BJ (cell line): ENCODE results near the gene TNFAIP2. TPM values are rescaled to one million over a fixed set of nuclear protein-coding genes. Genes with fewer than 3 reads are reported as not detected.

Source experiments
- CTCF ChIA-PET: fragments of 350-600 bp; formaldehyde crosslinking; extraction: SDS; loops from one replicate; lab custom pipeline; 2021; ENCODE audit warnings: antibody characterized with exemption, inconsistent platforms; lab: Yijun Ruan, JAX
- POLR2A ChIA-PET: fragments of 300-600 bp; sonication (Branson Sonifier 250); formaldehyde crosslinking; extraction: SDS; loops from one replicate; lab custom pipeline; 2021; ENCODE audit warnings: antibody characterized with exemption; lab: Charles Lee
- DNase-seq: peaks from one replicate; pipeline ENCODE4 v3.0.0-alpha.2; 2011; ENCODE audit warnings: low read depth
- H3K27me3 ChIP-seq: 2 replicates; pipeline ENCODE4 v1.6.0; 2011; ENCODE audit warnings: low read length; ENCODE audit not compliant: control insufficient read depth, insufficient read depth
- H3K36me3 ChIP-seq: 2 replicates; pipeline ENCODE4 v1.5.1; 2011; ENCODE audit warnings: low read length; ENCODE audit not compliant: control insufficient read depth, insufficient read depth
- H3K4me3 ChIP-seq: 2 replicates; pipeline ENCODE4 v1.5.1; 2011; ENCODE audit warnings: low read depth, mild to moderate bottlenecking, control low read depth, low read length
- CTCF ChIP-seq: IDR thresholded peaks from 2 replicates; pipeline ENCODE4 v1.5.1; 2011; ENCODE audit warnings: low read depth, mild to moderate bottlenecking, control low read depth, inconsistent platforms, low read length, moderate library complexity; ENCODE audit not compliant: insufficient read depth
- polyA plus RNA-seq: library from polyadenylated mRNA; depleted of rRNA; stranded (reverse); fragments of >200 nt; gene quantifications from 2 replicates; pipeline ENCODE4 v1.2.3, GENCODE V29; 2011

Gene TNFAIP2
- polyA plus RNA-seq, 1 experiment, result 28.2 TPM

- no peak for TF ChIP-seq CTCF
Observed at GRCh38 chr14:103086771-103087342, 36.4 kb upstream of the TNFAIP2 start.

GRCh38 chr14:103087343-103087835 is 35.9 kb upstream of the TNFAIP2 start:
- ChIA-PET POLR2A (no interaction called here), CTCF (interaction anchor here (1.0 to 3.0 kb wide), 7 partner anchors 8 to 393 kb away, joined by 4 to 17 read pairs (median 5); no protein-coding TSS in a partner anchor)
- no peak for TF ChIP-seq CTCF
- Histone ChIP-seq H3K4me3 (no peak overlapping the region), H3K27me3 (peaks cover 4% of the 10 kb centered on the region), H3K36me3 (no peaks in the 10 kb centered on the region)
- DNase-seq, result no peak

More at GRCh38 chr14:103086771-103087342, 36.4 kb upstream of the TNFAIP2 start:
- POLR2A ChIA-PET, result no interaction called here
- CTCF ChIA-PET, result interaction anchor here (1.0 to 3.0 kb wide), 8 partner anchors 8 to 392 kb away, joined by 4 to 17 read pairs (median 5); no protein-coding TSS in a partner anchor
- no peak for DNase-seq
- Histone ChIP-seq H3K36me3 (no peaks in the 10 kb centered on the region), H3K4me3 (no peak overlapping the region), H3K27me3 (peaks cover 4% of the 10 kb centered on the region)

DNA sequence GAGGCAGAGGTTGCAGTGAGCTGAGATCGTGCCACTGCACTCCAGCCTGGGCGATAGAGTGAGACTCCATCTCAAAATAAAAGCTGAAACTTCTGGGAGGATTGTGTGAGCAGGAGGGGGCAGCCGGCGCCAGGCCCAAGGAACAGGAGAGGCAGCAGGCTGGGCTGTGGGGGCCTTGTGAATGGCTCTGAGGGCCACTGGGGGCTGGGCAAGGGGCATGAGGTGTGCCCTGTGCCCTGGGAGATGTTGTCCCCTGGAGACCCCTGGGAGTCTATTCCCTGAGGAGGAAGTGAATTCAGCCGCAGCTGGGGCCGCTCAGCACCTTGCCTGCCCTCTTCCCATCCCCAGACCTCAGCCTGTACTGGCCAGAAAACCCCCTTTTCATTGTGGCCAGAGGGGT is 34.3 kb upstream of the TNFAIP2 start:
- H3K4me3 ChIP-seq, result no peak overlapping the region
- DNase-seq, result no peak
- TF ChIP-seq CTCF, result no peak
- ChIA-PET CTCF (interaction anchor here (1.2 to 3.0 kb wide), 2 partner anchors 10 to 16 kb away, joined by 4 to 8 read pairs; no protein-coding TSS in a partner anchor), POLR2A (no interaction called here)
- H3K27me3 ChIP-seq, result peaks cover 4% of the 10 kb centered on the region
- H3K36me3 ChIP-seq, result no peaks in the 10 kb centered on the region

- Histone ChIP-seq H3K36me3 (no peaks in the 10 kb centered on the region), H3K27me3 (no peaks in the 10 kb centered on the region; the same call in none of the 2 replicates), H3K4me3 (no peak overlapping the region)
- ChIA-PET CTCF (interaction anchor here (1.2 to 3.0 kb wide), 2 partner anchors 11 to 15 kb away, joined by 4 to 8 read pairs; no protein-coding TSS in a partner anchor), POLR2A (no interaction called here)
- TF ChIP-seq CTCF, result no peak
- no peak for DNase-seq
Observed at GRCh38 chr14:103089386-103090335, 33.6 kb upstream of the TNFAIP2 start.
